Left ventricle myocardium superior (tissue), 1 donor: Measurements from ENCODE around the gene PRAMEF25. TPM values are rescaled to one million over a fixed set of nuclear protein-coding genes. Genes with fewer than 3 reads are reported as not detected.
"Not testable (repeated sequence)": the region's sequence is repeated elsewhere in the genome, so short reads cannot be mapped to it uniquely, and the experiment has no call there.

ENCODE experiments used
- ATAC-seq: fragments of 200-7000 bp; cut with Tn5 transposase; one replicate; pipeline ENCODE4 v1.9.1; 2020; ENCODE audit warnings: mild to moderate bottlenecking, moderate library complexity
- DNase-seq: peaks from one replicate; pipeline ENCODE4 v3.0.0-alpha.2; 2020
- intact Hi-C: fragments of 100-400 bp; cut with micrococcal nuclease; formaldehyde crosslinking; loops from one replicate; pipeline ENCODE4 v1.11.0; 2022
- long read RNA-seq: library from polyadenylated mRNA; unstranded; transcript quantifications from one replicate; pipeline ENCODE4 v2.0.0, GENCODE V29; 2021
- total RNA-seq: library from RNA; stranded (reverse); fragmentation: NEBNext Ultra II Directional; extraction: Animal tissue kit (Norgen Biotek cat#: 25700); gene quantifications from one replicate; pipeline ENCODE4 v1.2.1, GENCODE V29; 2021
- donor health status: DM: no; HTN: yes; CAD: no; lungs with severe emphysema.

The PRAMEF25 gene
- not detected for total RNA-seq
- long read RNA-seq, result 0 reads

- ATAC-seq, intact Hi-C loops: not testable (repeated sequence)
Observed at GRCh38 chr1:13070474-13070873, at the start of gene PRAMEF25. Gene PRAMEF25 (plus strand): TSS chr1:13070774. CDS start chr1:13073694, 2,920 bp downstream.

GRCh38 chr1:13056475-13056874 is 14.1 kb upstream of the PRAMEF25 start, which contains the start of gene PRAMEF27:
Gene PRAMEF27 (minus strand): TSS chr1:13056575. CDS start chr1:13053659, 2,916 bp downstream.
- DNase-seq, intact Hi-C loops, ATAC-seq: not testable (repeated sequence)

More at GRCh38 chr1:13070474-13070873, at the start of gene PRAMEF25:
- DNase-seq, result not testable (repeated sequence)

- ATAC-seq, DNase-seq, intact Hi-C loops: not testable (repeated sequence)
Observed at GRCh38 chr1:13116754-13117153, 46.2 kb downstream of the PRAMEF25 start, which contains the start of gene HNRNPCL2. Gene HNRNPCL2 (minus strand): TSS chr1:13116854. CDS start chr1:13116400, 454 bp downstream.

Other genes with a start within 250 kb of the PRAMEF25 start
- not detected for gene PRAMEF11, start 239.4 kb upstream of the PRAMEF25 start, total RNA-seq
- gene HNRNPCL1, start 222.1 kb upstream of the PRAMEF25 start, total RNA-seq, result not detected
- gene PRAMEF2, start 213.7 kb upstream of the PRAMEF25 start, total RNA-seq, result not detected
- gene PRAMEF4, start 184.6 kb upstream of the PRAMEF25 start, total RNA-seq, result not detected
- gene PRAMEF10, start 172.5 kb upstream of the PRAMEF25 start, total RNA-seq, result not detected
- gene PRAMEF7, start 154.2 kb upstream of the PRAMEF25 start, total RNA-seq, result not detected
- gene PRAMEF6, start 123.2 kb upstream of the PRAMEF25 start, total RNA-seq, result not detected
- gene PRAMEF27, start 14.2 kb upstream of the PRAMEF25 start, total RNA-seq, result not detected
- gene HNRNPCL3, start 10.0 kb upstream of the PRAMEF25 start, total RNA-seq, result not detected
- gene HNRNPCL2, start 46.1 kb downstream of the PRAMEF25 start, total RNA-seq, result not detected
- not detected for gene PRAMEF26, start 85.2 kb downstream of the PRAMEF25 start, total RNA-seq
- not detected for gene HNRNPCL4, start 94.9 kb downstream of the PRAMEF25 start, total RNA-seq
- gene PRAMEF9, start 101.1 kb downstream of the PRAMEF25 start, total RNA-seq, result not detected
- gene PRAMEF13, start 130.6 kb downstream of the PRAMEF25 start, total RNA-seq, result not detected
- not detected for gene PRAMEF18, start 155.4 kb downstream of the PRAMEF25 start, total RNA-seq
- not detected for gene PRAMEF5, start 183.4 kb downstream of the PRAMEF25 start, total RNA-seq
- not detected for gene PRAMEF8, start 214.4 kb downstream of the PRAMEF25 start, total RNA-seq
- gene PRAMEF33, start 232.8 kb downstream of the PRAMEF25 start, total RNA-seq, result not detected
- gene PRAMEF15, start 244.8 kb downstream of the PRAMEF25 start, total RNA-seq, result not detected